IPS-18a (cell line): Measurements from ENCODE around the gene TNXB.
"Not testable (repeated sequence)": the region's sequence is repeated elsewhere in the genome, so short reads cannot be mapped to it uniquely, and the experiment has no call there.

Experiments
- H3K27ac ChIP-seq: one replicate; pipeline ENCODE4 v1.5.1; 2013; ENCODE audit warnings: low read length
- H3K27me3 ChIP-seq: one replicate; pipeline ENCODE4 v1.6.1; 2013; ENCODE audit warnings: mild to moderate bottlenecking, low read length; ENCODE audit not compliant: control insufficient read depth, insufficient read depth
- H3K36me3 ChIP-seq: one replicate; pipeline ENCODE4 v1.6.1; 2013; ENCODE audit warnings: low read depth, low read length; ENCODE audit not compliant: control insufficient read depth
- H3K4me1 ChIP-seq: one replicate; pipeline ENCODE4 v1.6.1; 2013; ENCODE audit warnings: low read depth, low read length; ENCODE audit not compliant: control insufficient read depth
- H3K4me3 ChIP-seq: one replicate; pipeline ENCODE4 v1.5.1; 2013; ENCODE audit warnings: low read length
- H3K9ac ChIP-seq: one replicate; pipeline ENCODE4 v1.6.1; 2013; ENCODE audit warnings: mild to moderate bottlenecking, low read length, moderate library complexity
- H3K9me3 ChIP-seq: one replicate; pipeline ENCODE4 v1.6.1; 2013; ENCODE audit warnings: low read depth, low read length; ENCODE audit not compliant: control insufficient read depth

TNXB gene

DNA sequence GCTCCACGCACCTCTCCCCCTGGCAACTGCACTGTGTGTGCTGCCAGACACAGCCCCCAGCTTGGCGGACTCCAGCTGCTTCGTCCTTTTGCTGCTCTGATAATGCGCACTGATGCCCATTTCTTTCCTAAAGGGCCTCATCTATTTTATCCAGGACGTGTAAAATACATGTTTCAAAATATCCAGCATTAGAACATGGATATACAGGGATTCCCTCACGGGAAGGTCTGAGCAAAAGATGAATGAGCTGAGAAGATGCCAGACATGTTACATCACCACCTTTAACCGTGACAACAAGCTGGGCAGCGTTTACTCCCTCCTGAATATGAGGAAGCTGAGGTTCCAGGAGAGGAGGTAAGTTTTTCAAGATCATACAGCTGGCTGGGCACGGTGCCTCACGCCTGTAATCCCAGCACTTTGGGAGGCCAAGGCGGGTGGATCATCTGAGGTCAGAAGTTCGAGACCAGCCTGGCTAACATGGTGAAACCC, 32.8 kb downstream of the TNXB start:
- no peaks in the 10 kb centered on the region for H3K27me3 ChIP-seq

GRCh38 chr6:32075781-32076180, 33.4 kb downstream of the TNXB start:
- H3K4me1 ChIP-seq: peaks cover 4% of the 10 kb centered on the region
- no peaks in the 10 kb centered on the region for H3K27me3 ChIP-seq
- H3K4me3 ChIP-seq: no peak overlapping the region
- H3K9ac ChIP-seq: no peak overlapping the region
- H3K9me3 ChIP-seq: no peaks in the 10 kb centered on the region
- no peaks in the 10 kb centered on the region for H3K36me3 ChIP-seq
- H3K27ac ChIP-seq: no peak overlapping the region

More for the DNA sequence above, 32.8 kb downstream of the TNXB start:
- H3K27ac ChIP-seq: no peak overlapping the region
- H3K9ac ChIP-seq: no peak overlapping the region
- no peak overlapping the region for H3K4me3 ChIP-seq
- H3K9me3 ChIP-seq: no peaks in the 10 kb centered on the region
- H3K36me3 ChIP-seq: no peaks in the 10 kb centered on the region
- no peaks in the 10 kb centered on the region for H3K4me1 ChIP-seq

DNA sequence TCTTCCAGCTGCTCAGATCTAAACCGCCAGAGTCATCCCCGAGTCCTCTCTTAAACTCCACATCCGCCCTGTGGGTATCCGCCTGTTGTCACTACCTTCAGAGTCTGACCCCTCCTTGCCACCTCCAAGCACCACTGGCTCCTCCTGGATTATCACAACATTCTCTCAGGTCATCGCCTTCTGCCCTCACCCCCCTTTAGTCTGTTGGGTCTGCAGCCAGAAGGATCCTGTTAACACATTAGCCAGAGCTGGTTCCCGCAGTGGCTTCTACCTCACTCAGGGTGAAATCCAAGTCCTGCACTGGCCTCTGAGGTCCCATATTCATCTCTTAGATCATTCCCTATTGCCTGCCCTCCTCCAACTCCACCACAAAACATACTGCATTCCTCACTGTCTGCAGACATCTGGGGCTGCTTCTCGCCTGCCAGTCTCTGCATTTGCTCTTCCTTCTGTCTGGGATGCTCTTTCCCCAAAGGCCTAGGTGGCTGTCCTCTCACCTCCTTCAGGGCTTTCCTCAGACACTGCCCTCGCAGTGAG, 34.1 kb downstream of the TNXB start:
- no peak overlapping the region for H3K4me3 ChIP-seq
- H3K9ac ChIP-seq: no peak overlapping the region
- H3K27me3 ChIP-seq: no peaks in the 10 kb centered on the region
- H3K9me3 ChIP-seq: no peaks in the 10 kb centered on the region
- H3K36me3 ChIP-seq: no peaks in the 10 kb centered on the region
- peaks cover 7% of the 10 kb centered on the region for H3K4me1 ChIP-seq
- no peak overlapping the region for H3K27ac ChIP-seq

DNA sequence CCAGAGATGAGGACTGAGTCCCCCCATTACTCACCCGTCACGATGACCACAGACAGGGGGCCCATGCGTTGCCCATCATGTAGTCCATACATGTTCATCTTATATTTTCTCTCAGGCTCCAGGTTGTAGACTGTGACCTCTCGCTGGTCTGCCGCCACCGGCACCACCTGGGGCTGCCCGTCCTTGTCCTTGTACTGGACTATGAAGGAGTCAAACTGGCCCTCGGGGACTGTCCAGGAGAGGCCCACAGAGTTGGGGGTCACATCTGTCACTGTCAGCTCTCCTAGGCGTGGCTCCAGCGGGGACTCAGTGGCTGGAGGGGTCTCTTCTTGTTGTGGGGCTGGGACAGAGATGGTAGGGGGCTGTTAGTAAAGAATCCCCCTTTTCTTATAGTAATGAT, 35.5 kb downstream of the TNXB start:
- no peak overlapping the region for H3K9ac ChIP-seq
- no peaks in the 10 kb centered on the region for H3K36me3 ChIP-seq
- peaks cover 7% of the 10 kb centered on the region for H3K4me1 ChIP-seq
- H3K27ac ChIP-seq: no peak overlapping the region
- H3K4me3 ChIP-seq: no peak overlapping the region
- no peaks in the 10 kb centered on the region for H3K27me3 ChIP-seq
- H3K9me3 ChIP-seq: no peaks in the 10 kb centered on the region

DNA sequence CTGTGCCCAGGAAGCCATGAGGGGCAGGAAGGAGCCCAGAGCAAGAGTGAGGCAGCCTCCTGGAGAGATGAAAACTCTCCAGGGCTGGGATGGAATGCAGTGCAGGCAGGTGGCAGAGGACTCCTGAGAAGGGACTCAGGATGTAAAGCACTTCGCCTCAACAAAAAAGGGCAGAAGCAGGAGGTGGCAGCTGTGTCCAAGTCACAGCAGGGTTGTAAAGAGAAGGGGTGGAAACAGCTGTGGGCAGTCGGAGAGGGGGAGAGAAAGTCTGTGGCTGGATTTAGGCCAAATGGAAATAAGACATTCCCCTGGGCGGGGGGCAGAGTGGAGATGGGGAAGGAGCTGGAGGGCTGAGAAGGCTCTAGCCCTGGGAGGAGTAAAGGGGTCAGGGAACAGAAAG, 36.0 kb downstream of the TNXB start:
- Histone ChIP-seq H3K9ac (no peak overlapping the region), H3K36me3 (no peaks in the 10 kb centered on the region), H3K27ac (no peak overlapping the region)

GRCh38 chr6:32070814-32071543, 38.2 kb downstream of the TNXB start:
- Histone ChIP-seq H3K9ac (no peak overlapping the region), H3K27ac (no peak overlapping the region), H3K4me3 (no peak overlapping the region), H3K27me3 (no peaks in the 10 kb centered on the region), H3K36me3 (no peaks in the 10 kb centered on the region), H3K9me3 (no peaks in the 10 kb centered on the region), H3K4me1 (peaks cover 7% of the 10 kb centered on the region)

More for the DNA sequence above, 36.0 kb downstream of the TNXB start:
- Histone ChIP-seq H3K9me3 (no peaks in the 10 kb centered on the region), H3K4me3 (no peak overlapping the region), H3K27me3 (no peaks in the 10 kb centered on the region), H3K4me1 (peaks cover 7% of the 10 kb centered on the region)

- no peak overlapping the region for H3K9ac ChIP-seq
- peaks cover 7% of the 10 kb centered on the region for H3K4me1 ChIP-seq
- H3K27me3 ChIP-seq: no peaks in the 10 kb centered on the region
- H3K27ac ChIP-seq: no peak overlapping the region
- H3K9me3 ChIP-seq: no peaks in the 10 kb centered on the region
- H3K4me3 ChIP-seq: no peak overlapping the region
- H3K36me3 ChIP-seq: no peaks in the 10 kb centered on the region
These were observed 39.1 kb downstream of the TNXB start for GRCh38 chr6:32069878-32070515.

DNA sequence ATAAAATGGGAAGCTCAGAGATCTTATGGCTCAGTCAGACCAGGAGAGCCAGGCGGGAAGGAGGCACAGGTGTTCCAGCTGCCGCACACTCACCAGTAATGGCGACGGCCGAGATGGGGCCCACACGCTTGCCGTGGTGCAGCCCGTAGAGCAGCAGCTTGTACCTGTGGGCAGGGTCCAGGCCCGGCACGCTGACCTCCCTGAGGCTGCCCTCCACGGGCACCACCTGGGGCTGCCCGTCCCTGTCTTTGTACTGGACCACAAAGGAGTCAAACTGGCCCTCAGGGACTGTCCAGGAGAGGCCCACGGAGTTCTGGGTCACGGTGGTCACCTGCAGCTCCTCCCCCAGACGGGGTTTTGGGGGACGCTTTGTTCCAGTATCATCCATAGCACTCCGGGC, 39.7 kb downstream of the TNXB start:
- H3K27ac ChIP-seq: no peak overlapping the region
- H3K9me3 ChIP-seq: no peaks in the 10 kb centered on the region
- H3K36me3 ChIP-seq: no peaks in the 10 kb centered on the region
- no peaks in the 10 kb centered on the region for H3K27me3 ChIP-seq
- H3K4me3 ChIP-seq: no peak overlapping the region
- peaks cover 7% of the 10 kb centered on the region for H3K4me1 ChIP-seq
- H3K9ac ChIP-seq: no peak overlapping the region

DNA sequence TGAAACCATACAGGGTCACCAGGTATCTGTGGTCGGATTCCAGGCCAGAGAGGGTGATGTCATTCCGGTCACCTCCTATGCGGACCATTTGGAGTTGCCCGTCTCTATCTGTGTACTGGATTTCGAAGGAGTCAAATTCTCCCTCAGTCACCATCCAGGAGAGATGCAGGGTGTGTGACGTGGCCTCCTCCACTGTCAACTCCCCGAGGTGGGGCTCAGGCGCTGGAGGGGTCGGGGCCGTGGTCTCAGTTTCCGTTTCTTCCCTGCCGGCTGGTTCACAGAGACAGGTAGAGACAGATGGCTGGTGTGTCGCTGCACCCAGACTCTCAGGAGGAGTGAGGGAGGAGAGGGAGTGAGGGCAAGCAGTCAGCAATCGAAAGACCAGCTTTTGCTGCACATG, 40.3 kb downstream of the TNXB start:
- Histone ChIP-seq H3K4me3 (no peak overlapping the region), H3K9ac (no peak overlapping the region), H3K4me1 (peaks cover 7% of the 10 kb centered on the region), H3K9me3 (no peaks in the 10 kb centered on the region), H3K27ac (no peak overlapping the region), H3K36me3 (no peaks in the 10 kb centered on the region), H3K27me3 (no peaks in the 10 kb centered on the region)

- H3K4me1 ChIP-seq, H3K36me3 ChIP-seq, H3K4me3 ChIP-seq, H3K9ac ChIP-seq, H3K9me3 ChIP-seq, H3K27me3 ChIP-seq, H3K27ac ChIP-seq: not testable (repeated sequence)
These were observed 40.8 kb downstream of the TNXB start for GRCh38 chr6:32068315-32068714.

DNA sequence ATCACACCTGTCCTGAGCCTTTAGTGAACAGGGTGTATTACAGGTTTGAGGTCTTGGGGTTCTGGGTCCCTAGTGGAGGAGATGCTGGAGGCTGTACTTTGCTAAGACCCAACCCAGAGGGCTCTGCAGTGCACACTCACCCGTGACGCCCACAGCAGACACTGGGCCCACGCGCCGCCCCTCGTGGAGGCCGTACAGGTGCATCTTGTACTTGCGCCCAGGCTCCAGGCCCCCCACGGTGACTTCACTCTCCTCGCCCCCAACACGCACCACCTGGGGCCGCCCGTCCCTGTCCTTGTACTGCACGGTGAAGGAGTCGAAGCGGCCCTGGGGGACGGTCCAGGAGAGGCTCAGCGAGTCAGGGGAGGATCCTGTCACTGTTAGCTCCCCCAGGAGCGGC, 41.6 kb downstream of the TNXB start:
- H3K27ac ChIP-seq, H3K36me3 ChIP-seq, H3K4me3 ChIP-seq, H3K9ac ChIP-seq, H3K9me3 ChIP-seq, H3K27me3 ChIP-seq, H3K4me1 ChIP-seq: not testable (repeated sequence)

GRCh38 chr6:32064706-32065105, 44.4 kb downstream of the TNXB start:
- Histone ChIP-seq H3K27ac (no peak overlapping the region), H3K9me3 (no peaks in the 10 kb centered on the region), H3K4me1 (no peaks in the 10 kb centered on the region), H3K9ac (no peak overlapping the region), H3K4me3 (no peak overlapping the region), H3K27me3 (no peaks in the 10 kb centered on the region), H3K36me3 (no peaks in the 10 kb centered on the region)
